HEK293 (cell line): ENCODE results near the gene KRT78.

Experiments
- CTCF ChIA-PET: fragments of 350-600 bp; formaldehyde crosslinking; extraction: SDS; loops from one replicate; lab custom pipeline; 2021; ENCODE audit warnings: antibody characterized with exemption; lab: Yijun Ruan, JAX
- POLR2A ChIA-PET: fragments of 300-600 bp; formaldehyde crosslinking; extraction: SDS; loops from one replicate; lab custom pipeline; 2020; ENCODE audit warnings: antibody characterized with exemption, inconsistent platforms; lab: Yijun Ruan, JAX
- H3K27ac ChIP-seq: fragments of 200-500 bp; sonication (Bioruptor generic); 2 replicates; pipeline ENCODE4 v1.5.1; 2014; ENCODE audit warnings: low read depth, low read length, control low read depth, inconsistent platforms; ENCODE audit errors: extremely low read depth
- H3K36me3 ChIP-seq, 2 experiments: fragments of 200-500 bp in 1 of 2; sonication (Bioruptor generic) in 1 of 2; 1 replicate in 1 of 2; 2 replicates in 1 of 2; pipeline ENCODE4 v1.5.1; 2014 to 2017; ENCODE audit warnings: inconsistent platforms in 2 of 2, low read length in 2 of 2; ENCODE audit not compliant: control insufficient read depth in 2 of 2, insufficient read depth in 1 of 2
- H3K4me1 ChIP-seq: fragments of 200-500 bp; sonication (Bioruptor generic); 2 replicates; pipeline ENCODE4 v1.5.1; 2014; ENCODE audit warnings: mild to moderate bottlenecking, low read length, inconsistent platforms; ENCODE audit not compliant: control insufficient read depth, insufficient read depth
- H3K4me3 ChIP-seq: 2 replicates; pipeline ENCODE4 v1.5.1; 2011; ENCODE audit warnings: low read depth, mild to moderate bottlenecking, control low read depth, low read length, moderate library complexity
- H3K9me3 ChIP-seq: fragments of 200-500 bp; sonication (Bioruptor generic); 2 replicates; pipeline ENCODE4 v1.5.1; 2014; ENCODE audit warnings: low read depth, low read length, inconsistent platforms; ENCODE audit not compliant: control insufficient read depth, insufficient read depth
- BCL11B ChIP-seq: fragments of 450-650 bp; formaldehyde crosslinking; IDR thresholded peaks from 2 replicates; pipeline ENCODE4 v1.5.1; 2016; ENCODE audit warnings: low read depth, missing biosample characterization, missing genetic modification characterization
- GLIS1 ChIP-seq: fragments of 450-650 bp; formaldehyde crosslinking; IDR thresholded peaks from 2 replicates; pipeline ENCODE4 v1.5.1; 2016; ENCODE audit warnings: missing biosample characterization, missing genetic modification characterization
- KLF8 ChIP-seq: fragments of 450-650 bp; formaldehyde crosslinking; IDR thresholded peaks from 2 replicates; pipeline ENCODE4 v1.5.1; 2016; ENCODE audit warnings: missing biosample characterization, missing genetic modification characterization
- TRIM28 ChIP-seq: IDR thresholded peaks from 2 replicates; pipeline ENCODE4 v1.6.1; 2011; ENCODE audit warnings: low read length, control low read depth, borderline replicate concordance
- ZBTB1 ChIP-seq: fragments of 450-650 bp; formaldehyde crosslinking; IDR thresholded peaks from 2 replicates; pipeline ENCODE4 v1.5.1; 2016; ENCODE audit warnings: missing biosample characterization, missing genetic modification characterization
- ZBTB21 ChIP-seq: fragments of 450-650 bp; formaldehyde crosslinking; IDR thresholded peaks from 2 replicates; pipeline ENCODE4 v1.5.1; 2017; ENCODE audit warnings: missing biosample characterization, missing genetic modification characterization
- ZBTB48 ChIP-seq: fragments of 450-650 bp; formaldehyde crosslinking; IDR thresholded peaks from 2 replicates; pipeline ENCODE4 v1.5.1; 2016; ENCODE audit warnings: missing biosample characterization, missing genetic modification characterization
- ZEB2 ChIP-seq: fragments of 450-650 bp; formaldehyde crosslinking; IDR thresholded peaks from 2 replicates; pipeline ENCODE4 v1.5.1; 2016; ENCODE audit warnings: missing biosample characterization, missing genetic modification characterization
- ZNF274 ChIP-seq, 2 experiments: fragments of 200-500 bp in 1 of 2; fragments of 450-650 bp in 1 of 2; sonication (Bioruptor generic) in 1 of 2; formaldehyde crosslinking in 1 of 2; IDR thresholded peaks; 2 replicates each; pipeline versions ENCODE4 v1.5.1 to v1.6.1; 2014 to 2016; ENCODE audit warnings: borderline replicate concordance in 1 of 2, inconsistent platforms in 1 of 2, low read length in 1 of 2, missing biosample characterization in 1 of 2, missing genetic modification characterization in 1 of 2
- ZNF37A ChIP-seq: fragments of 450-650 bp; IDR thresholded peaks from 2 replicates; pipeline ENCODE4 v1.5.1; 2018; ENCODE audit warnings: missing biosample characterization, missing genetic modification characterization
- ZNF530 ChIP-seq: fragments of 450-650 bp; formaldehyde crosslinking; IDR thresholded peaks from 2 replicates; pipeline ENCODE4 v1.5.1; 2016; ENCODE audit warnings: low read depth, missing biosample characterization, missing genetic modification characterization
- ZNF747 ChIP-seq: fragments of 450-650 bp; formaldehyde crosslinking; IDR thresholded peaks from 2 replicates; pipeline ENCODE4 v1.5.1; 2016; ENCODE audit warnings: missing biosample characterization, missing genetic modification characterization
- ZNF837 ChIP-seq: fragments of 450-650 bp; formaldehyde crosslinking; IDR thresholded peaks from 2 replicates; pipeline ENCODE4 v1.5.1; 2016; ENCODE audit warnings: missing biosample characterization, missing genetic modification characterization
- ZSCAN16 ChIP-seq: fragments of 450-650 bp; formaldehyde crosslinking; IDR thresholded peaks from 2 replicates; pipeline ENCODE4 v1.5.1; 2016; ENCODE audit warnings: missing biosample characterization, missing genetic modification characterization
- TF ChIP-seq, protein P1 (sequence below): fragments of 450-650 bp; formaldehyde crosslinking; IDR thresholded peaks from 2 replicates; pipeline ENCODE4 v1.5.1; 2017; ENCODE audit warnings: missing biosample characterization, missing genetic modification characterization
- TF ChIP-seq, protein P2 (sequence below): fragments of 450-650 bp; formaldehyde crosslinking; IDR thresholded peaks from 2 replicates; pipeline ENCODE4 v1.5.1; 2016; ENCODE audit warnings: missing biosample characterization, missing genetic modification characterization, low read depth
- TF ChIP-seq, protein P3 (sequence below): fragments of 450-650 bp; IDR thresholded peaks from 2 replicates; pipeline ENCODE4 v1.5.1; 2018; ENCODE audit warnings: missing biosample characterization, mild to moderate bottlenecking, missing genetic modification characterization
- TF ChIP-seq, protein P4 (sequence below): fragments of 450-650 bp; formaldehyde crosslinking; IDR thresholded peaks from 2 replicates; pipeline ENCODE4 v1.5.1; 2016; ENCODE audit warnings: missing biosample characterization, missing genetic modification characterization
- TF ChIP-seq, protein P5 (sequence below): fragments of 450-650 bp; formaldehyde crosslinking; IDR thresholded peaks from 2 replicates; pipeline ENCODE4 v1.5.1; 2016; ENCODE audit warnings: missing biosample characterization, missing genetic modification characterization
- TF ChIP-seq, protein P6 (sequence below): fragments of 450-650 bp; formaldehyde crosslinking; IDR thresholded peaks from 2 replicates; pipeline ENCODE4 v1.5.1; 2016; ENCODE audit warnings: missing biosample characterization, missing genetic modification characterization

The KRT78 gene

DNA sequence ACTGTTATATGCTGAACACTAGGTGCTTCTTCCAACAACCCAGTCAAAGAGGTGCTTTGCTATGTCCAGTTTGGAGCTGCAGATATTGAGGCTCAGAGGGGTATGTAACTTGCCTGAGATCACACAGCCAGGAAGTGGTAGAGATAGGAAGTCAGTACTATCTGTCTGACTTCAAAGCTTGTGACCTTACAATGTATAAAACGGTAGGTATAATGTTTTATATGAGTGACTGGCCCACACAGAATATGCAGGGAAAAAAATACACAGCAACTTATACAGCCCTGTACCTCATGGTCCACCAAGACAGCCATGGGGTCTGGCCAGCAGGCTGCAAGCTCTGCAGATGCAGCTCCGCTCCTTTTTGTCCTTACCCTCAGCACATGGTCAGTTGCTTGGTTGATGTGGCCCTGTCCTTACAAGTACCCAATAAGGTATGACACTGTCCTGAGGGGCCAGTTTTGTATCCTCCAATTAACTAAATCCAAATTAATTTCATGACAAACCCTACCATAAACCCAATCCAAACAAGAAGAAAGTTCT lies 31.0 kb downstream of the KRT78 start (continued):
- TF ChIP-seq, protein P1, sequence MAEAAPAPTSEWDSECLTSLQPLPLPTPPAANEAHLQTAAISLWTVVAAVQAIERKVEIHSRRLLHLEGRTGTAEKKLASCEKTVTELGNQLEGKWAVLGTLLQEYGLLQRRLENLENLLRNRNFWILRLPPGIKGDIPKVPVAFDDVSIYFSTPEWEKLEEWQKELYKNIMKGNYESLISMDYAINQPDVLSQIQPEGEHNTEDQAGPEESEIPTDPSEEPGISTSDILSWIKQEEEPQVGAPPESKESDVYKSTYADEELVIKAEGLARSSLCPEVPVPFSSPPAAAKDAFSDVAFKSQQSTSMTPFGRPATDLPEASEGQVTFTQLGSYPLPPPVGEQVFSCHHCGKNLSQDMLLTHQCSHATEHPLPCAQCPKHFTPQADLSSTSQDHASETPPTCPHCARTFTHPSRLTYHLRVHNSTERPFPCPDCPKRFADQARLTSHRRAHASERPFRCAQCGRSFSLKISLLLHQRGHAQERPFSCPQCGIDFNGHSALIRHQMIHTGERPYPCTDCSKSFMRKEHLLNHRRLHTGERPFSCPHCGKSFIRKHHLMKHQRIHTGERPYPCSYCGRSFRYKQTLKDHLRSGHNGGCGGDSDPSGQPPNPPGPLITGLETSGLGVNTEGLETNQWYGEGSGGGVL (tag by site-specific recombination), result no peak
- TF ChIP-seq ZBTB21 (tag by site-specific recombination), result no peak
- no peak for TF ChIP-seq ZNF274 (IDR thresholded peaks at IDR 0.05; ENCODE audit: low read length)
- no peak for TF ChIP-seq ZNF274 (tag by site-specific recombination; IDR thresholded peaks at IDR 0.05; ENCODE audit: borderline replicate concordance)
- TF ChIP-seq ZNF37A, result no peak
- TF ChIP-seq ZBTB1, result no peak
- TF ChIP-seq, protein P2, sequence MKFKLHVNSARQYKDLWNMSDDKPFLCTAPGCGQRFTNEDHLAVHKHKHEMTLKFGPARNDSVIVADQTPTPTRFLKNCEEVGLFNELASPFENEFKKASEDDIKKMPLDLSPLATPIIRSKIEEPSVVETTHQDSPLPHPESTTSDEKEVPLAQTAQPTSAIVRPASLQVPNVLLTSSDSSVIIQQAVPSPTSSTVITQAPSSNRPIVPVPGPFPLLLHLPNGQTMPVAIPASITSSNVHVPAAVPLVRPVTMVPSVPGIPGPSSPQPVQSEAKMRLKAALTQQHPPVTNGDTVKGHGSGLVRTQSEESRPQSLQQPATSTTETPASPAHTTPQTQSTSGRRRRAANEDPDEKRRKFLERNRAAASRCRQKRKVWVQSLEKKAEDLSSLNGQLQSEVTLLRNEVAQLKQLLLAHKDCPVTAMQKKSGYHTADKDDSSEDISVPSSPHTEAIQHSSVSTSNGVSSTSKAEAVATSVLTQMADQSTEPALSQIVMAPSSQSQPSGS, result no peak
- TF ChIP-seq TRIM28, result no peak
- no peak for TF ChIP-seq ZBTB48
- no peak for TF ChIP-seq ZNF747 (tag by site-specific recombination)

DNA sequence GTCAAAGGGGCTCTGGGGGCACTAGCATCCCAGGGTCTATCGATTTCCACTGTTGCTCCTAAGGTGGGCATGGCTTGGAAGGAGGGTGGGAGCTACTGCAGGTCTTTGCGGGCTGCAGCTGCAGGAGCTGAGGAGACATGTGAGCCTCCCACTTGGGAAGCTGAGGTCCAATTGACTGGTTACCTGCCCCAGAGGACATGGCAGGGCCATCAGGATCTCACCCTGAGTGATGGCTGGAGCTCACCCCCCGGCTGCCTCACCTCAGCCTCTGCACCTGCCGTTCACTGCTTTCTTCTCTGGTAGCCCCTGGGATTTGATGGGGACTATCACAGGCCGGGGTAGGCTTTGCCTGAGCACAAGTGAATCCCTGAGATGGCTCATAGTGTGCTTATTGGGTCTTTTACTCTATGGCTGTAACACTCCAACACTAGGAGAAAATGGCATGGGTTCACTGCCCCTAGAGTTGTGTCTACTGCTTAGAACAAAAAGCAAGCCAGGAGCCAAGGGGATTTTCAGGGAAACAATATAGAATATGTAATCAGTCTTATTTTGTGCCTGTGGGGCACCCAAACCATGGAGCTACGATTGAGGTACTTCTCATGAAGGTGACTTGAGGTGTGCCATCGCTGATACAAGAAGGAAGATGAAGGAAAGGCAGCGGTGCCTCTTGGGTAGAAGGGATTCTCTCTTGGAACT lies 31.6 kb downstream of the KRT78 start:
- no peak overlapping the region for H3K27ac ChIP-seq
- CTCF ChIA-PET, result interaction anchor here (0.6 to 2.4 kb wide), 2 partner anchors 49 to 53 kb away, joined by 3 to 7 read pairs; no protein-coding TSS in a partner anchor
- H3K9me3 ChIP-seq, result no peaks in the 10 kb centered on the region
- POLR2A ChIA-PET, result no interaction called here
- no peak overlapping the region for H3K4me3 ChIP-seq
- H3K36me3 ChIP-seq, result no peaks in the 10 kb centered on the region
- H3K4me1 ChIP-seq, result no peaks in the 10 kb centered on the region
- TF ChIP-seq, protein P3, sequence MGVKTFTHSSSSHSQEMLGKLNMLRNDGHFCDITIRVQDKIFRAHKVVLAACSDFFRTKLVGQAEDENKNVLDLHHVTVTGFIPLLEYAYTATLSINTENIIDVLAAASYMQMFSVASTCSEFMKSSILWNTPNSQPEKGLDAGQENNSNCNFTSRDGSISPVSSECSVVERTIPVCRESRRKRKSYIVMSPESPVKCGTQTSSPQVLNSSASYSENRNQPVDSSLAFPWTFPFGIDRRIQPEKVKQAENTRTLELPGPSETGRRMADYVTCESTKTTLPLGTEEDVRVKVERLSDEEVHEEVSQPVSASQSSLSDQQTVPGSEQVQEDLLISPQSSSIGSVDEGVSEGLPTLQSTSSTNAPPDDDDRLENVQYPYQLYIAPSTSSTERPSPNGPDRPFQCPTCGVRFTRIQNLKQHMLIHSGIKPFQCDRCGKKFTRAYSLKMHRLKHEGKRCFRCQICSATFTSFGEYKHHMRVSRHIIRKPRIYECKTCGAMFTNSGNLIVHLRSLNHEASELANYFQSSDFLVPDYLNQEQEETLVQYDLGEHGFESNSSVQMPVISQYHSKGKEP (tag by site-specific recombination), result no peak
- TF ChIP-seq ZEB2 (no peak), ZNF837 (no peak), ZSCAN16 (no peak), ZBTB48 (no peak), KLF8 (tag by site-specific recombination) (no peak), ZNF37A (no peak), GLIS1 (no peak), ZNF530 (no peak), BCL11B (tag by site-specific recombination) (no peak)
- TF ChIP-seq, protein P4, sequence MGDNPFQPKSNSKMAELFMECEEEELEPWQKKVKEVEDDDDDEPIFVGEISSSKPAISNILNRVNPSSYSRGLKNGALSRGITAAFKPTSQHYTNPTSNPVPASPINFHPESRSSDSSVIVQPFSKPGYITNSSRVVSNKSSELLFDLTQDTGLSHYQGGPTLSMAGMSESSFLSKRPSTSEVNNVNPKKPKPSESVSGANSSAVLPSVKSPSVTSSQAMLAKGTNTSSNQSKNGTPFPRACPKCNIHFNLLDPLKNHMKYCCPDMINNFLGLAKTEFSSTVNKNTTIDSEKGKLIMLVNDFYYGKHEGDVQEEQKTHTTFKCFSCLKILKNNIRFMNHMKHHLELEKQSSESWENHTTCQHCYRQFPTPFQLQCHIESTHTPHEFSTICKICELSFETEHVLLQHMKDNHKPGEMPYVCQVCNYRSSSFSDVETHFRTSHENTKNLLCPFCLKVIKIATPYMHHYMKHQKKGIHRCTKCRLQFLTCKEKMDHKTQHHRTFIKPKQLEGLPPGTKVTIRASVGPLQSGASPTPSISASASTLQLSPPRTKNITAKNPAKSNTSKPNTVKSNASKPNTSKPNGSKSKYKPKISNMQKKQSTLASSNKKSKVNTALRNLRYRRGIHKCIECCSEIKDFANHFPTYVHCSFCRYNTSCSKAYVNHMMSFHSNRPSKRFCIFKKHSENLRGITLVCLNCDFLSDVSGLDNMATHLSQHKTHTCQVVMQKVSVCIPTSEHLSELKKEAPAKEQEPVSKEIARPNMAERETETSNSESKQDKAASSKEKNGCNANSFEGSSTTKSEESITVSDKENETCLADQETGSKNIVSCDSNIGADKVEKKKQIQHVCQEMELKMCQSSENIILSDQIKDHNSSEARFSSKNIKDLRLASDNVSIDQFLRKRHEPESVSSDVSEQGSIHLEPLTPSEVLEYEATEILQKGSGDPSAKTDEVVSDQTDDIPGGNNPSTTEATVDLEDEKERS, result no peak
- TF ChIP-seq, protein P5, sequence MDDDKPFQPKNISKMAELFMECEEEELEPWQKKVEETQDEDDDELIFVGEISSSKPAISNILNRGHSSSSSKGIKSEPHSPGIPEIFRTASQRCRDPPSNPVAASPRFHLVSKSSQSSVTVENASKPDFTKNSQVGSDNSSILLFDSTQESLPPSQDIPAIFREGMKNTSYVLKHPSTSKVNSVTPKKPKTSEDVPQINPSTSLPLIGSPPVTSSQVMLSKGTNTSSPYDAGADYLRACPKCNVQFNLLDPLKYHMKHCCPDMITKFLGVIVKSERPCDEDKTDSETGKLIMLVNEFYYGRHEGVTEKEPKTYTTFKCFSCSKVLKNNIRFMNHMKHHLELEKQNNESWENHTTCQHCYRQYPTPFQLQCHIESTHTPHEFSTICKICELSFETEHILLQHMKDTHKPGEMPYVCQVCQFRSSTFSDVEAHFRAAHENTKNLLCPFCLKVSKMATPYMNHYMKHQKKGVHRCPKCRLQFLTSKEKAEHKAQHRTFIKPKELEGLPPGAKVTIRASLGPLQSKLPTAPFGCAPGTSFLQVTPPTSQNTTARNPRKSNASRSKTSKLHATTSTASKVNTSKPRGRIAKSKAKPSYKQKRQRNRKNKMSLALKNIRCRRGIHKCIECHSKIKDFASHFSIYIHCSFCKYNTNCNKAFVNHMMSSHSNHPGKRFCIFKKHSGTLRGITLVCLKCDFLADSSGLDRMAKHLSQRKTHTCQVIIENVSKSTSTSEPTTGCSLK (tag by site-specific recombination), result no peak
- TF ChIP-seq, protein P6, sequence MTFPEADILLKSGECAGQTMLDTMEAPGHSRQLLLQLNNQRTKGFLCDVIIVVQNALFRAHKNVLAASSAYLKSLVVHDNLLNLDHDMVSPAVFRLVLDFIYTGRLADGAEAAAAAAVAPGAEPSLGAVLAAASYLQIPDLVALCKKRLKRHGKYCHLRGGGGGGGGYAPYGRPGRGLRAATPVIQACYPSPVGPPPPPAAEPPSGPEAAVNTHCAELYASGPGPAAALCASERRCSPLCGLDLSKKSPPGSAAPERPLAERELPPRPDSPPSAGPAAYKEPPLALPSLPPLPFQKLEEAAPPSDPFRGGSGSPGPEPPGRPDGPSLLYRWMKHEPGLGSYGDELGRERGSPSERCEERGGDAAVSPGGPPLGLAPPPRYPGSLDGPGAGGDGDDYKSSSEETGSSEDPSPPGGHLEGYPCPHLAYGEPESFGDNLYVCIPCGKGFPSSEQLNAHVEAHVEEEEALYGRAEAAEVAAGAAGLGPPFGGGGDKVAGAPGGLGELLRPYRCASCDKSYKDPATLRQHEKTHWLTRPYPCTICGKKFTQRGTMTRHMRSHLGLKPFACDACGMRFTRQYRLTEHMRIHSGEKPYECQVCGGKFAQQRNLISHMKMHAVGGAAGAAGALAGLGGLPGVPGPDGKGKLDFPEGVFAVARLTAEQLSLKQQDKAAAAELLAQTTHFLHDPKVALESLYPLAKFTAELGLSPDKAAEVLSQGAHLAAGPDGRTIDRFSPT (tag by site-specific recombination), result no peak
